Measurements from ENCODE around the gene RIC1.
"Not testable (repeated sequence)": the region's sequence is repeated elsewhere in the genome, so short reads cannot be mapped to it uniquely, and the experiment has no call there.

The RIC1 gene

GRCh38 chr9:5628530-5629311, at the start of gene RIC1:
Gene RIC1 (plus strand): TSS chr9:5629107. CDS start chr9:5629310, 203 bp downstream.
- peak; percentile 31 for DNase-seq

- DNase-seq = no peak
These were observed 49.0 kb upstream of the RIC1 start for GRCh38 chr9:5579881-5580280.

GRCh38 chr9:5580650-5581049, 48.3 kb upstream of the RIC1 start:
- DNase-seq = no peak

GRCh38 chr9:5581706-5582105, 47.2 kb upstream of the RIC1 start:
- not testable (repeated sequence) for DNase-seq

GRCh38 chr9:5582835-5583195, 46.1 kb upstream of the RIC1 start:
- no peak for DNase-seq

GRCh38 chr9:5586391-5586802, 42.5 kb upstream of the RIC1 start:
- no peak for DNase-seq

- no peak for DNase-seq
These were observed 41.9 kb upstream of the RIC1 start for GRCh38 chr9:5587024-5587423.

- no peak for DNase-seq
These were observed 36.7 kb upstream of the RIC1 start for GRCh38 chr9:5592231-5592630.

GRCh38 chr9:5592904-5593303, 36.0 kb upstream of the RIC1 start:
- no peak for DNase-seq

GRCh38 chr9:5593904-5594303, 35.0 kb upstream of the RIC1 start:
- no peak for DNase-seq

GRCh38 chr9:5596173-5596572, 32.7 kb upstream of the RIC1 start:
- no peak for DNase-seq

GRCh38 chr9:5608298-5609225, 20.3 kb upstream of the RIC1 start:
- no peak for DNase-seq

- DNase-seq = no peak
These were observed 19.7 kb upstream of the RIC1 start for GRCh38 chr9:5609226-5609596.

- no peak for DNase-seq
These were observed 18.4 kb upstream of the RIC1 start for GRCh38 chr9:5610491-5610890.

- no peak for DNase-seq
These were observed 17.4 kb upstream of the RIC1 start for GRCh38 chr9:5611321-5612184.

- no peak for DNase-seq
These were observed 16.7 kb upstream of the RIC1 start for GRCh38 chr9:5612185-5612530.

GRCh38 chr9:5614192-5614591, 14.7 kb upstream of the RIC1 start:
- no peak for DNase-seq

- no peak for DNase-seq
These were observed 13.9 kb upstream of the RIC1 start for GRCh38 chr9:5614985-5615384.

GRCh38 chr9:5617749-5618148, 11.2 kb upstream of the RIC1 start:
- DNase-seq = no peak

GRCh38 chr9:5620494-5620893, 8.4 kb upstream of the RIC1 start:
- DNase-seq = no peak

- DNase-seq = no peak
These were observed 7.6 kb upstream of the RIC1 start for GRCh38 chr9:5621327-5621726.

GRCh38 chr9:5622016-5622415, 6.9 kb upstream of the RIC1 start:
- no peak for DNase-seq

GRCh38 chr9:5624655-5625054, 4.3 kb upstream of the RIC1 start:
- no peak for DNase-seq
